ENCODE measurements around the gene PCDH9. TPM values are rescaled to one million over a fixed set of nuclear protein-coding genes. Genes with fewer than 3 reads are reported as not detected.

PCDH9 gene
- total RNA-seq, 1 donor from 2014 or later: 64.4 TPM

DNA sequence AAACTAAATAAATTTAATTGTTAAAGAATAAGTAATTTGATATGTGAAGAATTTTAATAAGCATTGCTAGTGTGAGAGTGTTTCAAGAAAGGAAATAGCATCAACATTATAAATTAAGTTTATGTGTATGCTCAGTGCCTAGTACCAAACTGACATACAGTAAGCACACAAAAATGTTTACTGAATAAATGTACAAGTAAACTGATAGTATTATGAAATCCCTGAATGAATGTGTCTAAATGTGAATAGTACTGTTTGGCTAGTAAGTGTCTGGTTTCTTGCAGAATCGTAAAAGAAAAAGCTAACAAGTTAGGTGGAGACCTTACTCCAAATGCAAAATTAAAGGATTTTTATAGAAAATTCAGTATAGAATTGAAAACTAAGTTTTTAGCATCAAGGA is 233.6 kb downstream of the PCDH9 start:
- FAIRE-seq: peak; percentile 43

GRCh38 chr13:66995203-66995611 is 234.9 kb downstream of the PCDH9 start:
- no peak for DNase-seq (ENCODE audit: low spot score in 2 of 2)
- FAIRE-seq: no peak

More for the DNA sequence above, 233.6 kb downstream of the PCDH9 start:
- no peak for DNase-seq (ENCODE audit: low spot score in 2 of 2)

GRCh38 chr13:66994517-66995202 is 235.5 kb downstream of the PCDH9 start:
- no peak for FAIRE-seq

GRCh38 chr13:66994097-66994496 is 236.0 kb downstream of the PCDH9 start:
- DNase-seq (ENCODE audit: low spot score in 2 of 2) (peak; percentile 32 to 33), FAIRE-seq (no peak)

More at GRCh38 chr13:66994517-66995202, 235.5 kb downstream of the PCDH9 start:
- no peak for DNase-seq (ENCODE audit: low spot score in 2 of 2)

DNA sequence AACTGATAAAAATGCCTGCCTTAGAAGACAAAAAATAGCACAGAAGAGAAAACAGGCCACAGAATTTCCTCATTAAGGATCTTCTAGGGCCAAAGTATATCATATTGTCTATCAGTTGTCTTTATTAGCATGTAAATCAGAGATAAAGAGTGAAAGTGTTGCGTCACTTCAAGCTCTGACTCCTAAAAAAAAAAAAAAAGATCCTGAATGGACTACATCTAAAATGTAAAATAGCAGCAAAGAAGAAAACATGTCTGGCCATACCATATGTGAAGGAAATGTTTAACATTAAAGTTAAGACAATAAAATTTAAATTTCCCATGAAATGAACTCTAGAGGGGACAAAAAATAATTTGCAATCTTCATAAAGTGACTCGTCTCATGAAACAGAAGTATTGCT is 237.4 kb downstream of the PCDH9 start:
- no peak for DNase-seq (ENCODE audit: low spot score in 2 of 2)

DNA sequence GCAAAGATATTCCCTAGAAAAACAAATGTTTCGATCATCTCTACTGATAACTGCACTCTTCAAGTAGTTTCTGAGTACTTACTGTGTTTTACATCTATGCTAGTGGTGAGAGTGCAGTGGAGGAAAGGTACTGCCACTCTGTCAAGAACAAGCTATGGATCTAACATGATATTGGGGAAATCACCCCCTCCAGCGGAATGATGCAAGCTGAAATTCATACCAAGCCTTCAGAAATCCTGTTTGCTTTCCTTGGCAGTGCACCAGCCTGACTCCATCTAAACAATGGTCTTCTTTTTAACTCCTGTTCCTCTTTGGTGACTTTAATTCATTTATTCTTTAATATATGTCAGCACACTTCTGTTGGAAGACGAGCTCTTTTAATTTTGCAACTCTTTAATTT is 238.0 kb downstream of the PCDH9 start:
- DNase-seq (ENCODE audit: low spot score in 2 of 2) (no peak), FAIRE-seq (no peak)

More for the DNA sequence above, 237.4 kb downstream of the PCDH9 start:
- no peak for FAIRE-seq

DNA sequence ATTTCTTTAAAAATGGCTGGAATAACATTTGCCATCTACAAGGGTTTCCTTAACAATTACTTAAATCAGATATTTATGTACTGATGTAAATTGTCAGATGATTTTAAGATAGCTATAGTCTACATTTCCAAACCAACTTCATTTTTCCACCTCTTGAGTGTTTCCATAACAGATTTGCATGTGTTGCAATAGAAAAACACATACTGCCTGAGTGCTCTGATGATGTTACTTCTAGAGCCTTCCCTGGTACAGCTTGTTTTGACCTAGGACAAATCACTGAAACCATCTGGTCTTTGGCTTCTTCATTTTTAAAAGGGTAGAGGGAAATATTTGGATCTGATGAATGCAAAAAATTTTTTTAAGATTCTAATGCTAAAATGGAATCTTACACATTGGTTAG is 245.9 kb downstream of the PCDH9 start:
- no peak for FAIRE-seq
- no peak for DNase-seq (ENCODE audit: low spot score in 2 of 2)

DNA sequence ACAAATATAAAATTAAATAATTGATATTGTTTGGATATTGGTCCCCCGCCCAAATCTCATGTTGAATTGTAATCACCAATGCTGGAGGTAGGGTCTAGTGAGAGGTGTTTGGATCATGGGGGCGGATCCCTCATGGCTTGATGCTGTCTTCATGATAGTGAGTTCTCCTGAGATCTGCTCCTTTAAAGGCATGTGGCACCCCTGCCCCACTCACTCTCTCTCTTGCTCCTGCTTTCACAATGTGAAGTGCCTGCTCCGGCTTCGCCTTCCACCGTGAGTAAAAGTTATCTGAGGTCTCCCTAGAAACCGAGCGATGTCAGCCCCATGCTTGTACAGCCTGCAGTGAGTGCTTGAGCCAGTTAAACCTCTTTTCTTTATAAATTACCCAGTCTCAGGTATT is 248.2 kb downstream of the PCDH9 start:
- FAIRE-seq: no peak

DNA sequence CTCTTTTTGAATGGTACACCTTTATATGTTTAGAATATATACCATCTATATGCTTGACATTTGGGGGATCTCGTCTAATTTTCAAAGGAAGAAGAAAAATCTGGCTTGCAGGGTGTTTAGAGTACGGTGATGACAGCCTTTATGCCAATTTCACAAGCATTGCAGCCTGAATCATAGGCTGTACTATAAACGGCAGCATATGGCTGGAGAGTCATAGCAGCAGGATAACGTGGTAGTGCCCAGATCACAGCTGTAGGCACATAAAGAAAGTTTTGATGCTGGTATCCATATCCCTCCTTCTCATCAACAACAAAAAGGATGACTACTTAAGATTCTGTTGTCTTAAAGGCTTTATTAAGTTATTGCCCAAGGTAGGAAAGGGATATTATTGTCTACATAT is 253.0 kb downstream of the PCDH9 start:
- DNase-seq (ENCODE audit: low spot score in 2 of 2) (no peak), FAIRE-seq (no peak)

More for the DNA sequence above, 248.2 kb downstream of the PCDH9 start:
- no peak for DNase-seq (ENCODE audit: low spot score in 2 of 2)

- FAIRE-seq: no peak
- no peak for DNase-seq (ENCODE audit: low spot score in 2 of 2)
Measured at GRCh38 chr13:66974889-66975288, 255.2 kb downstream of the PCDH9 start.

- no peak for DNase-seq (ENCODE audit: low spot score in 2 of 2)
- no peak for FAIRE-seq
Measured at GRCh38 chr13:66974174-66974573, 256.0 kb downstream of the PCDH9 start.

GRCh38 chr13:66972659-66973058 is 257.5 kb downstream of the PCDH9 start:
- no peak for DNase-seq (ENCODE audit: low spot score in 2 of 2)
- no peak for FAIRE-seq

DNA sequence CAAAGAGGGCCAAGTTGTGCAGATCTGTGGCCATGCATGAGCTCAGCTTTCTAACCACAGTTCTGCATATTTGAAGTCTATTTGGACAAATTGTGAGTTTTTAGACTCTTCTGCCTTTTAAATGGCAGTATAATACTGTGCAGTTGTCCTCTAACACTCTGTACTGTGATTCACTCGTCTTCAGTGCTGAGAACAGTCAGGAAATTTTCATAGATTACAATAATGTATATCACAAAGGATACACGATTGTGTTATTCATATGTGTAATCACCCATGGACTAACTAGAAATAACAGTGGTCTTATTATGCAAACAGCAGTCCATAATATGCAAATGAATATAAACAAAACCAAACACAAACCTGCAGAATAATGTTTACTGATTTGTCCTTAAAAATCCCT is 259.1 kb downstream of the PCDH9 start:
- no peak for FAIRE-seq

DNA sequence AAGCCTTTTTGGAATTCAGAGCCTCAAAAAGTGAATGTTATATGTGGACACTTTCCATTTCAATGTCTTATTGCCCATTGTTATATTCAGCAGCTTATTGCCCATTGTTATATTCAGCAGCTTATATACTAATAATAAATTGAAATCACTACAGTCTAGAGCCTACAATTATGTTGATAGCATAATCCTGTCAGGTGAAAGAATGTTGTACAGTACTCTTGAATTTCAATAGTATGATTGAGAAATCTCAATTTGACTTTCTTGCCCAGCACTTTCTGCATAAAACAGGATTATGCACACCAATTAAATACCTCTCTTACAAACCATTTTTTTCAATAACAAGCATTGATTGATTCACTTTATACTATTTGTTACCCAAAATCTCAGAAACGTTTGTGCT is 260.8 kb downstream of the PCDH9 start:
- DNase-seq (ENCODE audit: low spot score in 2 of 2): no peak
- no peak for FAIRE-seq

More for the DNA sequence above, 259.1 kb downstream of the PCDH9 start:
- DNase-seq (ENCODE audit: low spot score in 2 of 2): no peak

GRCh38 chr13:66967811-66968597 is 262.1 kb downstream of the PCDH9 start:
- no peak for DNase-seq (ENCODE audit: low spot score in 2 of 2)
- no peak for FAIRE-seq

- no peak for FAIRE-seq
Measured at GRCh38 chr13:66965181-66965580, 265.0 kb downstream of the PCDH9 start.

DNA sequence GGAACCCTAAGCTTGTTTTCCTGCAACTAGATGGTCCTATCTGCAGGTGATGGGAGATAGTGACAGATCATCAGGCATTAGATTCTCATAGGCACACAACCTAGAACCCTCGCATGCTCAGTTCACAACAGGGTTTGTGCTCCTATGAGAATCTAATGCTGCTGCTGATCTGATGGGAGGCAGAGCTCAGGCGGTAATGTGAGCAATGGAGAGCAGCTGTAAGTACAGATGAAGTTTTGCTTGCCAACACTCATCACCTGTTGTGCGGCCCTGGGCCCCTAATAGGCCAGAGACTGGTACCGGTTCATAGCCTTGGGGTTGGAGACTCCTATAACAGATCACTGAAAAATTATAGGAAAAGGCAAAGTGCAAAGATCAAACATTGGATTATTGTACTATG is 267.2 kb downstream of the PCDH9 start:
- no peak for DNase-seq (ENCODE audit: low spot score in 2 of 2)
- FAIRE-seq: no peak

More at GRCh38 chr13:66965181-66965580, 265.0 kb downstream of the PCDH9 start:
- DNase-seq (ENCODE audit: low spot score in 2 of 2): no peak

DNA sequence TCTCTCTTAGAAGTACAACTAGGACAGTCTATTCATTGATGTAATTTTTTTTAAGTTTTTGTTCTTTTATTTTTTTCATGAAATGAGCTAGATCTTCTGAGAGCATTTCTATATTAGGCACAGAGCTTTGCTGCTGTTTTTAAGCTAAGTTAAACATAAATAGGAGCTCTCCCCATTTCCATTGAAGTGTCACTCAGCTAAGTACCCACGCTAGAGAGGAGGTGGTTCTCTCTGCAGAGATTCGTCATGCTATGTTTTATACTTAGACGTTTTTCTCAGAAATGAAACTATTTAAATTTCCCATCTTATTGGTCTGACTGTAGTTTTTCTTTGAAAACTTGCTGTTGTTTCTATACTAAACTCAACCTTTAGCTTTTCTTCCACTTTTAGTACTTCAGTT is 271.5 kb downstream of the PCDH9 start:
- DNase-seq (ENCODE audit: low spot score in 2 of 2) (peak in 1 of 2 donors; percentile 2), FAIRE-seq (no peak)

- DNase-seq (ENCODE audit: low spot score in 2 of 2) (no peak), FAIRE-seq (no peak)
Measured at GRCh38 chr13:66952507-66952906, 277.6 kb downstream of the PCDH9 start.

DNA sequence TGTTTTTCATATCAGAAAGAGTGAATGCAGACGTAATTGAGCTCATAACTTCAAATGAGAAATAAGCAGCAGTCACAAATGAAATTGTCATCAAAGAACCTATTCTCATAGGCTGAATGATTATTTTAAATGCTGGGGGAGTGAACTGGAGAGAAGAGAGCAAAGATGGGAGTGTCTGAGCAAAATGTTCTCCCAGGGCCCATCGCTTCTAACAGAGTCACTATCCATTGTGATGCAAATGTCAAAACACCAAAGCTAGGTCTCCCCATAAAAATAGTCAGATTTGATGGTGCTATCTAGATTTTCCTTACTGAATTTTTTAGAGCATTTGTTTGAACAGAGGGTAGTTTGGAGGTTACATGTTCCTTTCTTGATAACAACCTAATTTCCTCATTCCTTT is 278.7 kb downstream of the PCDH9 start:
- no peak for DNase-seq (ENCODE audit: low spot score in 2 of 2)
- no peak for FAIRE-seq

GRCh38 chr13:66950666-66951065 is 279.5 kb downstream of the PCDH9 start:
- DNase-seq (ENCODE audit: low spot score in 2 of 2): no peak
- no peak for FAIRE-seq

GRCh38 chr13:66948910-66949309 is 281.2 kb downstream of the PCDH9 start:
- FAIRE-seq: no peak
- no peak for DNase-seq (ENCODE audit: low spot score in 2 of 2)

All from frontal cortex (tissue), 4 donors.